Left ventricle myocardium inferior (tissue), 1 donor: ENCODE results near the gene TRIM4. TPM values are rescaled to one million over a fixed set of nuclear protein-coding genes. Genes with fewer than 3 reads are reported as not detected.

ENCODE experiments used
- DNase-seq: peaks from one replicate; pipeline ENCODE4 v3.0.0-alpha.2; 2020
- H3K27ac ChIP-seq: fragments of 200-600 bp; replicated peaks from 2 replicates; pipeline ENCODE4 v1.8.0; 2021
- H3K27me3 ChIP-seq: fragments of 200-600 bp; 2 replicates; pipeline ENCODE4 v1.8.0; 2021; ENCODE audit warnings: low read depth
- H3K36me3 ChIP-seq: fragments of 200-600 bp; 2 replicates; pipeline ENCODE4 v1.8.0; 2021
- H3K4me1 ChIP-seq: fragments of 200-600 bp; 2 replicates; pipeline ENCODE4 v1.8.0; 2021
- H3K4me3 ChIP-seq: fragments of 200-600 bp; 2 replicates; pipeline ENCODE4 v1.8.0; 2021; ENCODE audit warnings: mild to moderate bottlenecking, moderate library complexity
- H3K9me3 ChIP-seq: fragments of 200-600 bp; replicated peaks from 2 replicates; pipeline ENCODE4 v1.8.0; 2021
- intact Hi-C: fragments of 100-400 bp; cut with micrococcal nuclease; formaldehyde crosslinking; loops from one replicate; pipeline ENCODE4 v1.11.0; 2022
- total RNA-seq: library from RNA; stranded (reverse); fragmentation: NEBNext Ultra II Directional; extraction: Animal tissue kit (Norgen Biotek cat#: 25700); gene quantifications from one replicate; pipeline ENCODE4 v1.2.1, GENCODE V29; 2021
- TF ChIP-seq, protein P1 (sequence below): fragments of 200-600 bp; IDR thresholded peaks from 2 replicates; pipeline ENCODE4 v1.8.0; 2021; ENCODE audit warnings: antibody characterized with exemption, mild to moderate bottlenecking, borderline replicate concordance
- donor health status: DM: no; HTN: yes; CAD: no; lungs with severe emphysema.

Gene TRIM4
- total RNA-seq, 1 donor from 2014 or later = 7.1 TPM

DNA sequence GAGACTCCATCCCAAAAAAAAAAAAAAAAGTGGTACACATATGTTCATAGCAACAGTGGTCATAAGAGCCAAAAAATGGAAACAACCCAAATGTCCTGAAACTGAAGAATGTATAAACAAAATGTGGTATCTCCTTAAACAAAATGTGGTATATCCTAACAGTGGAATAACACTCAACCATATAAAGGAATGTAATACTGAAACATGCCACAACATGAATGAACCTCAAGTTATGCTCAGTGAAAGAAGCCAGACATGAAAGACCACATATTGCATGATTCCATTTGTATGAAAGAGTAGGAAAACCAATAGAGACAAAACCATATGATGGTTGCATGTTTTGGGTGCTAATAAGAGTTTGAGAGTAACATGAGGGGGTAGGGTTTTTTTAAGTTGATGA lies 7.0 kb upstream of the TRIM4 start:
- peaks cover 5% of the 10 kb centered on the region for H3K36me3 ChIP-seq

DNA sequence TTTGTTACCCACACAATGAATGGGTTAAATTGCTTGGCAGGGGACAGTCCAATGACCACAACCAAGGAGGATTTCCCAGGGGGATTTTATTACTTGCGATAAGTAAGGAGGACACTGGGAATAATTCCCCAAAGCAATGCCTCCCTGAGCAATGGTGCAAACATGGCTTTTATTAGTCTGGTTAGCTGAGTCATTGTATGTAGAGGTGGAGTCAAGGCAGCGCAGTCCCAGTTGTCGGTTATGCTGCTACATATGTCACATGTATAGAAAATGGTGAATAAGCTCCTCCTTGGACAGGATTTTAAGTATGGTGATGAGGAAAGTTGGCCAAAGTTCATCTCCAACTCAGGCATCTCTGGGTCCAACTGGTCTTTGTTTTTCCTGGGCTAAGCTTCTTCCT lies 3.9 kb upstream of the TRIM4 start:
- DNase-seq = no peak
- H3K36me3 ChIP-seq = peaks cover 6% of the 10 kb centered on the region
- H3K27me3 ChIP-seq = no peaks in the 10 kb centered on the region
- H3K27ac ChIP-seq = no peak overlapping the region
- no peaks in the 10 kb centered on the region for H3K9me3 ChIP-seq
- no peak overlapping the region for H3K4me3 ChIP-seq
- intact Hi-C loops = no loop called here
- H3K4me1 ChIP-seq = peaks cover 26% of the 10 kb centered on the region
- TF ChIP-seq, protein P1, sequence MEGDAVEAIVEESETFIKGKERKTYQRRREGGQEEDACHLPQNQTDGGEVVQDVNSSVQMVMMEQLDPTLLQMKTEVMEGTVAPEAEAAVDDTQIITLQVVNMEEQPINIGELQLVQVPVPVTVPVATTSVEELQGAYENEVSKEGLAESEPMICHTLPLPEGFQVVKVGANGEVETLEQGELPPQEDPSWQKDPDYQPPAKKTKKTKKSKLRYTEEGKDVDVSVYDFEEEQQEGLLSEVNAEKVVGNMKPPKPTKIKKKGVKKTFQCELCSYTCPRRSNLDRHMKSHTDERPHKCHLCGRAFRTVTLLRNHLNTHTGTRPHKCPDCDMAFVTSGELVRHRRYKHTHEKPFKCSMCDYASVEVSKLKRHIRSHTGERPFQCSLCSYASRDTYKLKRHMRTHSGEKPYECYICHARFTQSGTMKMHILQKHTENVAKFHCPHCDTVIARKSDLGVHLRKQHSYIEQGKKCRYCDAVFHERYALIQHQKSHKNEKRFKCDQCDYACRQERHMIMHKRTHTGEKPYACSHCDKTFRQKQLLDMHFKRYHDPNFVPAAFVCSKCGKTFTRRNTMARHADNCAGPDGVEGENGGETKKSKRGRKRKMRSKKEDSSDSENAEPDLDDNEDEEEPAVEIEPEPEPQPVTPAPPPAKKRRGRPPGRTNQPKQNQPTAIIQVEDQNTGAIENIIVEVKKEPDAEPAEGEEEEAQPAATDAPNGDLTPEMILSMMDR = no peak

More for the DNA sequence above, 7.0 kb upstream of the TRIM4 start:
- no peak overlapping the region for H3K27ac ChIP-seq
- DNase-seq = no peak
- TF ChIP-seq, protein P1 = no peak
- intact Hi-C loops = no loop called here
- H3K4me1 ChIP-seq = peaks cover 22% of the 10 kb centered on the region
- no peaks in the 10 kb centered on the region for H3K9me3 ChIP-seq
- no peaks in the 10 kb centered on the region for H3K27me3 ChIP-seq
- H3K4me3 ChIP-seq = no peak overlapping the region

DNA sequence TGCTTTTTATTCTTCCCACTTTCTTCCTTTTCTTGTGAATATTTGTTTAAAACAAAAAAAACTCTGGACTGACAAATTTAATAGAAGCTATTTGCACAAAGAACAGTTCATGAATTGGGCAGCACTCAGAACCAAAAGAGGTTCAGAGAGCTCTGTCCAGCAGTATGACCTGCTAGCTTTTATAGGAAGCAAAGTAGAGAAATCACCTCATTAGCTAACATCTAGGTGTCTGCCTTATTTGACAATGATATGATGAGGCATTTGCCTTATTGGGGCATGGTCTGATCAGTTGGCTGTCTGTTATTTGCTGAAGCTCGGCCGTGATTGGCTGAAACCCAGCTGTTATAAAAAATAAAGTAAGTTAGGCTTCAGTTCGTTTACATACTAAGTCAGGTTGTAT lies 819 bp upstream of the TRIM4 start:
- intact Hi-C loops = no loop called here
- DNase-seq = no peak
- Histone ChIP-seq H3K4me3 (peak overlapping the region; percentile 97), H3K9me3 (no peaks in the 10 kb centered on the region), H3K27ac (peak overlapping the region; percentile 94), H3K36me3 (peaks cover 32% of the 10 kb centered on the region), H3K4me1 (peaks cover 54% of the 10 kb centered on the region), H3K27me3 (no peaks in the 10 kb centered on the region)
- TF ChIP-seq, protein P1 = no peak

DNA sequence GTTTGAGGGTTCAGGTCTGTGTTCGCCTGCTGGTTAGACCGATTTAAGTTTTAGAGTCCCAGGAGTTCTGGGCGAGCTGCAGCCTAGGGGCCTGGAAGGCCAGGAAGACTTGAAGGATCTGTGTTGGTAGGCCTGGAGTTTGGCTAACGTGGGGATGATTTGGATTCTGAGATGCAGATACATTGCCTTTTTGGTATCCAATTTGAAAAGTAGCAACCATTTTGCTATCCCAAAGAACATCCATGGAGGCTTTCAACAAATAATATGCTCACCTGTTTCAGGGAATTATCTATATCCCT lies 433 bp upstream of the TRIM4 start:
- Histone ChIP-seq H3K36me3 (peaks cover 36% of the 10 kb centered on the region), H3K4me3 (peak overlapping the region; percentile 97), H3K9me3 (no peaks in the 10 kb centered on the region), H3K4me1 (peaks cover 54% of the 10 kb centered on the region), H3K27ac (peak overlapping the region; percentile 94), H3K27me3 (no peaks in the 10 kb centered on the region)
- TF ChIP-seq, protein P1 = no peak
- DNase-seq = no peak
- intact Hi-C loops = no loop called here

DNA sequence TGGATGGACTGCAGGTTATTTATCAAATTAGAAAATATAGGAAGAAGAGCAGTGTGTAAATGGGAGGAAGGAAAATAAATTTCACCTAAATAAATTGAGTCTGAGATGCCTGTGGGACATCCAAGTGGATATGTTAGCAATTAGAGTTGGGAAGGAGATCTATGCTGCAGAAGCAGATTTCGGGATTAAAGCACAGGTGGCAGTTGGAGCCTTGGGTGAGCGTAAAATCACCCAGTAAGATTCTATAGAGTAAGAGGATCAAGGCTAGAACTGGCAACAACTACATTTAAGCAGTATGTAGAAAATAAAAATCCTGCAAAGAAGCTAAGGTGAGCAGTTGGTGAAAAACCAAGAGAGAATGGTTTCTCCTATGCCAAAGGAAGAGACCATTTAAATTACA lies 8.4 kb downstream of the TRIM4 start:
- intact Hi-C loops = no loop called here
- no peaks in the 10 kb centered on the region for H3K9me3 ChIP-seq
- peaks cover 50% of the 10 kb centered on the region for H3K36me3 ChIP-seq
- peaks cover 22% of the 10 kb centered on the region for H3K4me1 ChIP-seq
- H3K27me3 ChIP-seq = no peaks in the 10 kb centered on the region
- no peak overlapping the region for H3K4me3 ChIP-seq
- TF ChIP-seq, protein P1 = no peak
- DNase-seq = no peak
- no peak overlapping the region for H3K27ac ChIP-seq

DNA sequence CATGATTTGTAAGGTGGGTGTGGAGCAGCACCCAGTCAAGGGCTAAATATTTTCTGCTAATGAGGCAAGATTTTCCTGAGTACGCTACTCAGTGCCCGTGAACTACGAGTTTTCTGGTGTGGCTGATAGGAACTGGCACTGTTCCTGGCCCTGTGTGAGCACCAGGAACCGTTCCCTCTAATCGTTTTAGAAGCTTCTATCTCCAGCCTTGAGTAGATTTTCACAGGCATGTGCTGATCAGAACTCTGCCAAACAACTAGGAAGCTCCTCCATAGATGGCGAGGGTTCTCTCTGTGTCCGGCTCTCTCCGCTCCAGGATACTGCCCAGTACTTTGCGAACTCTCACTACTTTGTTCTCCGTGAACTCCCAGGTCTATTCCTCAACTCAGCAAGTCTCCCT lies 17.7 kb downstream of the TRIM4 start:
- Histone ChIP-seq H3K9me3 (no peaks in the 10 kb centered on the region), H3K36me3 (peaks cover 76% of the 10 kb centered on the region), H3K27me3 (no peaks in the 10 kb centered on the region), H3K4me3 (peak overlapping the region; percentile 18), H3K27ac (peak overlapping the region; percentile 71), H3K4me1 (peaks cover 20% of the 10 kb centered on the region)
- intact Hi-C loops = no loop called here
- TF ChIP-seq, protein P1 = no peak
- DNase-seq = peak; percentile 22
